SK-N-SH treated with all-trans-retinoic acid at 6 μM for 48 hours (cell line): Measurements from ENCODE around the gene TAF12.

ENCODE experiments used
- ARNTL ChIP-seq: fragments of 450-650 bp; formaldehyde crosslinking; IDR thresholded peaks from 2 replicates; pipeline ENCODE4 v1.5.0; 2020; ENCODE audit warnings: low read depth, mild to moderate bottlenecking, moderate library complexity, borderline replicate concordance
- BACH2 ChIP-seq: fragments of 250-450 bp; sonication (Bioruptor Pico); IDR thresholded peaks from 2 replicates; pipeline ENCODE4 v1.9.0; 2021; ENCODE audit warnings: mild to moderate bottlenecking, borderline replicate concordance
- GLIS3 ChIP-seq: fragments of 250-450 bp; sonication (Bioruptor Pico); IDR thresholded peaks from 2 replicates; pipeline ENCODE4 v1.5.0; 2020; ENCODE audit warnings: mild to moderate bottlenecking, moderate library complexity
- PPARA ChIP-seq: fragments of 250-450 bp; sonication (Bioruptor Pico); IDR thresholded peaks from 2 replicates; pipeline ENCODE4 v1.5.0; 2020; ENCODE audit warnings: mild to moderate bottlenecking, borderline replicate concordance
- RARB ChIP-seq: fragments of 250-450 bp; sonication (Bioruptor Pico); IDR thresholded peaks from 2 replicates; pipeline ENCODE4 v1.8.0; 2021; ENCODE audit warnings: mild to moderate bottlenecking, moderate library complexity
- TOX ChIP-seq: fragments of 250-450 bp; sonication (Bioruptor Pico); IDR thresholded peaks from 2 replicates; pipeline ENCODE4 v1.8.0; 2021; ENCODE audit warnings: mild to moderate bottlenecking, moderate library complexity, borderline replicate concordance
- ZFP3 ChIP-seq: fragments of 250-450 bp; sonication (Bioruptor Pico); IDR thresholded peaks from 2 replicates; pipeline ENCODE4 v1.5.0; 2020; ENCODE audit warnings: mild to moderate bottlenecking, moderate library complexity
- ZNF565 ChIP-seq: fragments of 450-650 bp; formaldehyde crosslinking; conservative IDR thresholded peaks from 2 replicates; pipeline ENCODE4 v1.5.0; 2020; ENCODE audit warnings: low read depth, mild to moderate bottlenecking, moderate library complexity
- TF ChIP-seq, protein P1 (sequence below): fragments of 250-450 bp; sonication (Bioruptor Pico); IDR thresholded peaks from 2 replicates; pipeline ENCODE4 v1.8.0; 2020; ENCODE audit warnings: mild to moderate bottlenecking, moderate library complexity, borderline replicate concordance

DNA sequence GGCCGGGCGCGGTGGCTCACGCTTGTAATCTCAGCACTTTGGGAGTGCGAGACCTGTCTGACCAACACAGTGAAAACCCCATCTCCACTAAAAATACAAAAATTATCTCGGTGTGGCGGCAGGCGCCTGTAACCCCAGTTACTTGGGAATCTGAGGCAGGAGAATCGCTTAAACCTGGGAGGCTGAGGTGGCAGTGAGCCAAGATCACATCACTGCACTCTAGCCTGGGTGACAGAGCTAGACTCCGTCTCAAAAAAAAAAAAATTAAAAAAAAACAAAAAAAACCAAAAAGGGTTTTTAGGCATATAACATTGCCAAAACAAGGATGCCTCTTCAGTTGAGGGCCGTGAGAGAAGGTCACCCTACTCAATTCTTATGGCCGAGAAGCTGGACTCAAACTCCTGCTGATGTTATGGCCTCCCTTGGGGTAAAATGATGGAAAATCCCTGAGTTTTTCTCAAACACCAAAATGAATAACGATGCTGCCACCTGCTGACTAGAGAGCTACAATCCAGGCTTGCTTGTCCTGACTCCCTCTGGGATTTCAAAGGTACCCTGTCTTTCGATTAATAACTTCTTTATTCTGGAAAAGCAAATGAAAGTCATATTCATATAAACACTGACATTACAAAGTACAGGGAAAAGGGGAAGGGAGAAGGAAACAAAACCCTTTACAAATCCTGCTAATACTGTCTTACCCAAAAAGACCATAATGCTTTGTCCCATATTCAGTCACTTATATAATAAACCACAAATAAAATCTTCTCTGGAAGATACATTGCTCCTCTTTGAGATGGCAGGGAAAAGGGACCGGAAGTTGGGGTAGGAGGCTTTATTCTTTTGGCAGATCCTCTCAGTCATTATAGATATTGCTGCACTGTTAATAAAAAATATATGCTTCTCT lies 40.1 kb downstream of the TAF12 start:
- TF ChIP-seq, protein P1, sequence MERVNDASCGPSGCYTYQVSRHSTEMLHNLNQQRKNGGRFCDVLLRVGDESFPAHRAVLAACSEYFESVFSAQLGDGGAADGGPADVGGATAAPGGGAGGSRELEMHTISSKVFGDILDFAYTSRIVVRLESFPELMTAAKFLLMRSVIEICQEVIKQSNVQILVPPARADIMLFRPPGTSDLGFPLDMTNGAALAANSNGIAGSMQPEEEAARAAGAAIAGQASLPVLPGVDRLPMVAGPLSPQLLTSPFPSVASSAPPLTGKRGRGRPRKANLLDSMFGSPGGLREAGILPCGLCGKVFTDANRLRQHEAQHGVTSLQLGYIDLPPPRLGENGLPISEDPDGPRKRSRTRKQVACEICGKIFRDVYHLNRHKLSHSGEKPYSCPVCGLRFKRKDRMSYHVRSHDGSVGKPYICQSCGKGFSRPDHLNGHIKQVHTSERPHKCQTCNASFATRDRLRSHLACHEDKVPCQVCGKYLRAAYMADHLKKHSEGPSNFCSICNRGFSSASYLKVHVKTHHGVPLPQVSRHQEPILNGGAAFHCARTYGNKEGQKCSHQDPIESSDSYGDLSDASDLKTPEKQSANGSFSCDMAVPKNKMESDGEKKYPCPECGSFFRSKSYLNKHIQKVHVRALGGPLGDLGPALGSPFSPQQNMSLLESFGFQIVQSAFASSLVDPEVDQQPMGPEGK: no peak
- no peak for TF ChIP-seq ZFP3 (CRISPR knock-in tag)
- no peak for TF ChIP-seq PPARA (CRISPR knock-in tag)
- TF ChIP-seq ARNTL (CRISPR knock-in tag): no peak
- TF ChIP-seq RARB (CRISPR knock-in tag): no peak
- no peak for TF ChIP-seq TOX (CRISPR knock-in tag)
- no peak for TF ChIP-seq BACH2 (CRISPR knock-in tag)
- TF ChIP-seq GLIS3 (CRISPR knock-in tag): no peak
- no peak for TF ChIP-seq ZNF565
